Thoracic aorta (tissue), 2 donors: ENCODE measurements around the gene CMTM5. TPM values are rescaled to one million over a fixed set of nuclear protein-coding genes. Genes with fewer than 3 reads are reported as not detected.

ENCODE experiments used
- ATAC-seq: fragments of 150-250 bp; one replicate; pipeline ENCODE4 v1.8.0; 2017; ENCODE audit warnings: low read depth; ENCODE audit not compliant: insufficient number of reproducible peaks, low FRiP score
- DNase-seq: peaks from one replicate; pipeline ENCODE4 v3.0.0-alpha.2; 2020; ENCODE audit warnings: low spot score
- H3K27ac ChIP-seq, 2 donors: fragments of 200-600 bp; sonication (generic); 1 replicate in 1 of 2; 2 replicates in 1 of 2; pipeline ENCODE4 v1.5.1; 2016; ENCODE audit warnings: mild to moderate bottlenecking in 2 of 2, moderate library complexity in 2 of 2
- H3K27me3 ChIP-seq: fragments of 200-600 bp; sonication (generic); replicated peaks from 2 replicates; pipeline ENCODE4 v1.6.0; 2016; ENCODE audit warnings: mild to moderate bottlenecking; ENCODE audit not compliant: insufficient read depth
- H3K36me3 ChIP-seq: fragments of 200-600 bp; sonication (generic); one replicate; pipeline ENCODE4 v1.5.1; 2016
- H3K4me1 ChIP-seq, 2 donors: fragments of 200-600 bp; sonication (generic); 1 replicate in 1 of 2; 2 replicates in 1 of 2; pipeline versions ENCODE4 v1.5.1 to v1.6.0; 2016; ENCODE audit warnings: low read depth in 2 of 2, mild to moderate bottlenecking in 1 of 2; ENCODE audit not compliant: control insufficient read depth in 1 of 2
- H3K4me3 ChIP-seq: fragments of 200-600 bp; sonication (generic); 2 replicates; pipeline ENCODE4 v1.5.1; 2016; ENCODE audit warnings: mild to moderate bottlenecking
- H3K9me3 ChIP-seq: fragments of 200-600 bp; sonication (generic); 2 replicates; pipeline ENCODE4 v1.5.1; 2016
- total RNA-seq, 2 donors: library from RNA; depleted of rRNA; stranded (reverse); fragments of >200 nt; gene quantifications; one replicate each; pipeline versions ENCODE4 v1.1.0 to v1.2.3, GENCODE V29; 2016
- TF ChIP-seq, protein P1 (sequence below): fragments of 200-600 bp; sonication (generic); IDR thresholded peaks from one replicate; pipeline ENCODE4 v1.5.1; 2019; ENCODE audit warnings: antibody characterized with exemption

Gene CMTM5
- total RNA-seq, 2 donors from 2014 or later, result 2.6 TPM; not detected in 1

DNA sequence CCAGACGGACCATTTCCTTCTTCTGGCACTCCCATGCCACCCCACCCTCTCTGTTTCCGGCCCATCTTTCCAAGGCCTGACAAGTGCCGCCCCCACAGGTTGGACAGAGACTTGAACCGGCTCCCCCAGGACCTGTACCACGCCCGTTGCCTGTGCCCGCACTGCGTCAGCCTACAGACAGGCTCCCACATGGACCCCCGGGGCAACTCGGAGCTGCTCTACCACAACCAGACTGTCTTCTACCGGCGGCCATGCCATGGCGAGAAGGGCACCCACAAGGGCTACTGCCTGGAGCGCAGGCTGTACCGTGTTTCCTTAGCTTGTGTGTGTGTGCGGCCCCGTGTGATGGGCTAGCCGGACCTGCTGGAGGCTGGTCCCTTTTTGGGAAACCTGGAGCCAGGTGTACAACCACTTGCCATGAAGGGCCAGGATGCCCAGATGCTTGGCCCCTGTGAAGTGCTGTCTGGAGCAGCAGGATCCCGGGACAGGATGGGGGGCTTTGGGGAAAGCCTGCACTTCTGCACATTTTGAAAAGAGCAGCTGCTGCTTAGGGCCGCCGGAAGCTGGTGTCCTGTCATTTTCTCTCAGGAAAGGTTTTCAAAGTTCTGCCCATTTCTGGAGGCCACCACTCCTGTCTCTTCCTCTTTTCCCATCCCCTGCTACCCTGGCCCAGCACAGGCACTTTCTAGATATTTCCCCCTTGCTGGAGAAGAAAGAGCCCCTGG lies 1.2 kb upstream of the CMTM5 start:
- H3K27ac ChIP-seq, result no peak overlapping the region
- no peak for ATAC-seq
- no peak for DNase-seq
- no peak overlapping the region for H3K4me3 ChIP-seq
- no peaks in the 10 kb centered on the region for H3K27me3 ChIP-seq
- peaks cover 0 to 4% of the 10 kb centered on the region in 2 donors for H3K4me1 ChIP-seq
- no peaks in the 10 kb centered on the region for H3K36me3 ChIP-seq
- no peaks in the 10 kb centered on the region for H3K9me3 ChIP-seq
- TF ChIP-seq, protein P1, sequence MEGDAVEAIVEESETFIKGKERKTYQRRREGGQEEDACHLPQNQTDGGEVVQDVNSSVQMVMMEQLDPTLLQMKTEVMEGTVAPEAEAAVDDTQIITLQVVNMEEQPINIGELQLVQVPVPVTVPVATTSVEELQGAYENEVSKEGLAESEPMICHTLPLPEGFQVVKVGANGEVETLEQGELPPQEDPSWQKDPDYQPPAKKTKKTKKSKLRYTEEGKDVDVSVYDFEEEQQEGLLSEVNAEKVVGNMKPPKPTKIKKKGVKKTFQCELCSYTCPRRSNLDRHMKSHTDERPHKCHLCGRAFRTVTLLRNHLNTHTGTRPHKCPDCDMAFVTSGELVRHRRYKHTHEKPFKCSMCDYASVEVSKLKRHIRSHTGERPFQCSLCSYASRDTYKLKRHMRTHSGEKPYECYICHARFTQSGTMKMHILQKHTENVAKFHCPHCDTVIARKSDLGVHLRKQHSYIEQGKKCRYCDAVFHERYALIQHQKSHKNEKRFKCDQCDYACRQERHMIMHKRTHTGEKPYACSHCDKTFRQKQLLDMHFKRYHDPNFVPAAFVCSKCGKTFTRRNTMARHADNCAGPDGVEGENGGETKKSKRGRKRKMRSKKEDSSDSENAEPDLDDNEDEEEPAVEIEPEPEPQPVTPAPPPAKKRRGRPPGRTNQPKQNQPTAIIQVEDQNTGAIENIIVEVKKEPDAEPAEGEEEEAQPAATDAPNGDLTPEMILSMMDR, result no peak

DNA sequence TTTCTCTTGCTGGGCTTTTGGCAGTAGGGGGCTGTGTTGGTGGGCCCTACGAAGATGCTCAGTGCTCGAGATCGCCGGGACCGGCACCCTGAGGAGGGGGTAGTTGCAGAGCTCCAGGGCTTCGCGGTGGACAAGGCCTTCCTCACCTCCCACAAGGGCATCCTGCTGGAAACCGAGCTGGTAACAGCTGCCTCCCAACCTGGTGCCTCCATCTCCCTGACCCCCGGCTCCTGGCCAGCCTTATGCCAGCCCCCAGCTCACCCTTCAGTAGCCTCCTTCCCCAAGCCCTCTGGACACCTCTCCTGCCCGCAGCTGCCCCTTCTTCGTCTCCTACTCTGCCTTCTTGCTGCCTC lies 328 bp downstream of the CMTM5 start:
- TF ChIP-seq, protein P1, result no peak
- no peak for DNase-seq
- no peaks in the 10 kb centered on the region for H3K36me3 ChIP-seq
- ATAC-seq, result no peak
- H3K4me1 ChIP-seq, result peaks cover 0 to 4% of the 10 kb centered on the region in 2 donors
- no peaks in the 10 kb centered on the region for H3K27me3 ChIP-seq
- peak overlapping the region; percentile 5 to 57 for H3K27ac ChIP-seq
- H3K4me3 ChIP-seq, result peak overlapping the region; percentile 62
- H3K9me3 ChIP-seq, result no peaks in the 10 kb centered on the region

GRCh38 chr14:23377573-23378563 lies 1.0 kb downstream of the CMTM5 start:
- no peak for DNase-seq
- Histone ChIP-seq H3K27ac (peak overlapping the region; percentile 5 to 57), H3K9me3 (no peaks in the 10 kb centered on the region), H3K36me3 (no peaks in the 10 kb centered on the region), H3K27me3 (no peaks in the 10 kb centered on the region), H3K4me1 (peaks cover 0 to 4% of the 10 kb centered on the region in 2 donors), H3K4me3 (no peak overlapping the region)
- TF ChIP-seq, protein P1, result no peak
- no peak for ATAC-seq

DNA sequence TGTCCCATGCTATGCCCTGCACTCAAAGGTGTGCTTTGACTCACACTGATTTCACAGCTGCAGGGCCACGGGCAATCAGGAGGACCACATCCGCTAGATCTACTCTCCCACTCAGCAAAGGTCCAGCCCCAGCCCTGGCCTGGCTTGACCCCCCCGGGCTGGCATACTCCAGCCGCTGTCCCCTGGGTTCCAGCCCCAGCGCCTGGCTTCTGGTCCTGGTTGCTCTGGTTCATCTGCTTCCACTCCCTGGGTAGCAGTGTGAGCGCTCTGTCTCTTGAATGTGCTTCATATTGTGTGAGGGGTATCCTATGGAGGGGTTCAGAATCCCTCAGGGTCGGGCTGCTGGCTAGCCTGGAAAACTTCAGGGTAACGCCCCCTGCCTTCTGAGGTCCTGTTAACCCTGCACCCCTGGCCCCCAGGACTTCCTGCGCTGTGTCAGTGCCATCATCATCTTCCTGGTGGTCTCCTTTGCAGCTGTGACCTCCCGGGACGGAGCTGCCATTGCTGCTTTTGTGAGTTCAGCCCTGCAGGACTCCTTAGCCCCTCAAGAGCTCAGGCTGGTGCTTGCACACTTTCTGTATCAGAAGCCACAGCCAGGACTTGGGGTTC lies 1.9 kb downstream of the CMTM5 start:
- H3K27me3 ChIP-seq, result no peaks in the 10 kb centered on the region
- no peaks in the 10 kb centered on the region for H3K9me3 ChIP-seq
- DNase-seq, result no peak
- H3K36me3 ChIP-seq, result no peaks in the 10 kb centered on the region
- TF ChIP-seq, protein P1, result no peak
- peaks cover 0 to 4% of the 10 kb centered on the region in 2 donors for H3K4me1 ChIP-seq
- no peak overlapping the region for H3K27ac ChIP-seq
- no peak for ATAC-seq
- H3K4me3 ChIP-seq, result no peak overlapping the region
